Left renal cortex interstitium (tissue), 4 donors: ENCODE data around the gene CDCA3. TPM values are rescaled to one million over a fixed set of nuclear protein-coding genes. Genes with fewer than 3 reads are reported as not detected.
A peak's percentile ranks its signal among the peaks of the same experiment; 100 is the strongest.

Experiments used
- DNase-seq, 4 donors: peaks; one replicate each; pipeline ENCODE4 v3.0.0-alpha.2; 2013; ENCODE audit warnings: low read depth in 4 of 4, low spot score in 2 of 4, missing footprints in 1 of 4
- polyA plus RNA-seq, 4 donors: library from polyadenylated mRNA; unstranded; fragments of 120-200 nt; gene quantifications; one replicate each; pipeline ENCODE4 v1.2.1, GENCODE V29; 2013; ENCODE audit not compliant: insufficient read length in 4 of 4

Gene CDCA3
- polyA plus RNA-seq, 4 donors = 20.2 to 32.7 (median 26.4) TPM

DNA sequence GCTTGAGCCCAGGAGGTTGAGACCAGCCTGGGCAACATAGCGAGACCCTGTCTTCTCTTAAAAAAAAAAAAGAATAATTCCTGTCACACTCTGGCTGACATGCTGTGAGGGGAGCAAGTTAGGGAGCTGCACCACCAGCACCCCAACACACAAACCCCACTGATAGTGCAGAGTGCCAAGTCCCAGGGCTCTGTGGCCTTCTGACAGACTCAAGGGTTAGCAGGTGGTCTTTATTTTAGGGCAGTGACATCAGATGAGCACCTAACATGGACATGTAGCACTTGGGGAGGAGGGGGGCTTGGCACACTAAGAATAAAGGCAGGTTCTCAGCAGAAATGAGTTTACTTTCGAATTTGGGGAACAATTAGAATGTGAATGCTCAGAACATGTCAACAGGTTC, 7.7 kb upstream of the CDCA3 start:
- DNase-seq = no peak

GRCh38 chr12:6855322-6855721, 4.2 kb upstream of the CDCA3 start:
- no peak for DNase-seq

GRCh38 chr12:6854036-6854435, 3.0 kb upstream of the CDCA3 start:
- no peak for DNase-seq

DNA sequence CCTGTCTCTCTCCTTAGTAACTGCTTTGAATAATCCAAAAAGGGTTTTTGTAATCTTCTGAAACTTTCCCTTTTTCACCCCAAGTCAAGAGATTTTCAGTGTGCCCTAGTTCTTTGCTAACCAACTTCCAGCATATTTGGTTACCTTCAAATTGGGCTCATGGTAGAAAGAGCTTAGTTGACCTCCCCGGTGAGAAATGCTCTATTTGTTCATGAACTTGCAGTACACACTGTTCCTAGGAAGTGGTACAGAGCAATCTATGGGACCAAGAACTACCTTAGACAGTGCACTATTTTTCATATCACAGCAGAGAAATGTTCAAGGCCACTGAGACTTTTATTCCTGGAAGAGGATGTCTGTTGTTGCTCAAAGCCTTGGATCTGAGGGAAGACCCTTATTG, 2.5 kb upstream of the CDCA3 start:
- DNase-seq = no peak

- no peak for DNase-seq
Observed at GRCh38 chr12:6852651-6853354, 1.7 kb upstream of the CDCA3 start.

GRCh38 chr12:6851921-6852650, 1.0 kb upstream of the CDCA3 start, which contains the start of gene USP5:
TSS of gene USP5 (plus strand) at chr12:6852150. CDS start at chr12:6852180, 30 bp downstream.
- DNase-seq = peak; percentile 99 to 100 (median 100)

GRCh38 chr12:6850796-6851152, 312 bp downstream of the CDCA3 start:
- DNase-seq = no peak

GRCh38 chr12:6849976-6850560, 1.0 kb downstream of the CDCA3 start:
- no peak for DNase-seq

GRCh38 chr12:6849427-6849826, 1.7 kb downstream of the CDCA3 start:
- DNase-seq = no peak

GRCh38 chr12:6847676-6848075, 3.4 kb downstream of the CDCA3 start:
- no peak for DNase-seq

DNA sequence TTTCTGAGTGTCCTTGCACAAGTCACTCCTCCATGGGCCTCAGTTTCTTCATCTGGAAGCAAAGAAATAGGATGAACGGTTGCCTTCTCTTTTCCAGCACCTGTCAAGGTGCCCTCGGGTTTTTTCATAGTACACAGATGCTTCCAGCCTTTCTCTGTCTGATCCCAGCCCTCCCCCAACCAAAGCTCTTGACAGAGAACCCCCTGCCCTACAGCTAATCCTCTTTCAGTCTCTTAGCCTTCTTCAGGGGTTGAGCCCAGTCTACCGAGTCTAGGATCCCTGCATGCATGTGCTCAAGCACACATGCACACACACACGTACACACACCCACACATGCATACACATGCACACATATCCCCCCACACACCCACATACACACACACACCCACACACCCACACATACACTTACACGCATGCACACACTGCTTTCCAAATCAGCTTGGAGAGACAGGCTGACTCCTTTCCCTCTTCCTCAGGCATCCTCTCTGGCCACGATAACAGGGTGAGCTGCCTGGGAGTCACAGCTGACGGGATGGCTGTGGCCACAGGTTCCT, 4.7 kb downstream of the CDCA3 start:
- DNase-seq = no peak

DNA sequence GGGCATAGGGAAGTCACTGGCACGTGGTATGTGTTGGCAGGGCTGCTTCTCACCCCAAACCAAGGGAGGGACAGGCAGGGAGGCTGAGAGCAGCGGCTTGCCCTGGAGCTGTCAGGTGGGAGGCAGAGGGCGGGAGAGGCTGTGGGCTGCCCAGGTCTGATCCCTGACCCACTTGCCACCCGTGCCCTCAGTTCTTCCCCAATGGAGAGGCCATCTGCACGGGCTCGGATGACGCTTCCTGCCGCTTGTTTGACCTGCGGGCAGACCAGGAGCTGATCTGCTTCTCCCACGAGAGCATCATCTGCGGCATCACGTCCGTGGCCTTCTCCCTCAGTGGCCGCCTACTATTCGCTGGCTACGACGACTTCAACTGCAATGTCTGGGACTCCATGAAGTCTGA, 5.7 kb downstream of the CDCA3 start:
- no peak for DNase-seq

- no peak for DNase-seq
Observed at GRCh38 chr12:6843118-6843902, 7.8 kb downstream of the CDCA3 start.

- no peak for DNase-seq
Observed at GRCh38 chr12:6842075-6842474, 9.0 kb downstream of the CDCA3 start.

DNA sequence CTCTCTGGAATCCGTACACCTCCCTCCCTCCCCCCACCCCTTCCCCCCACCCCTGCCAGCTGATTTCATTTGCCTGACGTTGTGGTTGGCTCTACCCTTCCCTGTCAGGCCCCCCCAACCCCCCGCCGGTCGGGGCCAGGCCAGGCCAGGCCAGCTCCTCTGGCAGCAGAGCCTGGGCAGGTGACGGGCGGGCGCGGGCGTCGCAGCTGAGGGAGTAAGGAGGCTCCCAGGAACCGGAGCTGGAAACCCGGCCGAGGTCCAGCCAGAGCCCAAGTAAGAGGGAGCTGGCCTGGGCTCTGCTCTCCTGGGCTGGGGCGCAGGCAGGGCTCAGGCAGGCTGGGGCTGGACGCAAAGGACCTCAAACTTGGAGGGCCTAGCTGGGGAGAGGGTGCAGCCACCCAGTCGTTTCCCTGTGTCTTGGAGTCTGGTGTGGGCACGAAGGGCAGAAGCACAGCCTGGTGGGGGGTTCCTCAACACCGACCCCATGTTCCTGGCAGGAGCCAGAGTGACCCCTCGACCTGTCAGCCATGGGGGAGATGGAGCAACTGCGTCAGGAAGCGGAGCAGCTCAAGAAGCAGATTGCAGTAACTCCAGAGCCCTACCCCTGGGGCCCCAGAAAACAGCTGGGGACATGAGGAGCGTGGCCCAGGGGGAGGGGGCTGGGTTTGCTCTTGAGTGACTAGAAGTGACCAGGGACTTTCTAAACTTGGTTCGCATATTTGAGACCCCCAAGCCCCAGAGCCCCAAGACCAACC, 10.1 kb downstream of the CDCA3 start, which contains the start of gene GNB3:
GNB3 (plus strand) TSS at position 165 of the 755 bp plus-strand sequence; CDS start at position 528, 363 bp downstream.
- DNase-seq = no peak

DNA sequence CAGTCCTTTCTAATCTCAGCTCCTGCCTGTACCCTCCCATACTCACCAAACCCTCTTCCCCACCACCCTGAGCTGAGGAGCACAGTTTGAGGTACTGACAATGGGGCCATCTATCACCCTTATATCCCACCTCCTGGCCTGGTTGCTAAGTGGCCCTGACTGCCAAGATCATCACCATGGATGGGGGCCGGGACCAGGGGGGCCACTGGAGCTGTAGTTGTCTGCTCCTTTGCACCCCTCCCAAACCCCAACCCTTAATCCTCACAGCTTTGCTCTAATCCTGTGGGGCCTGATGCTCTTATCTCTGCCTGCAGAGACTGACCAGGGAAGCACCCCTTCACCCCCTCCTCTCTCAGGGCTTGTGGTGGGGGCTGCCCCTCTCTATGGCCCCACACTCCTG, 10.8 kb downstream of the CDCA3 start:
- no peak for DNase-seq

GRCh38 chr12:6839482-6840201, 11.4 kb downstream of the CDCA3 start:
- DNase-seq = no peak

DNA sequence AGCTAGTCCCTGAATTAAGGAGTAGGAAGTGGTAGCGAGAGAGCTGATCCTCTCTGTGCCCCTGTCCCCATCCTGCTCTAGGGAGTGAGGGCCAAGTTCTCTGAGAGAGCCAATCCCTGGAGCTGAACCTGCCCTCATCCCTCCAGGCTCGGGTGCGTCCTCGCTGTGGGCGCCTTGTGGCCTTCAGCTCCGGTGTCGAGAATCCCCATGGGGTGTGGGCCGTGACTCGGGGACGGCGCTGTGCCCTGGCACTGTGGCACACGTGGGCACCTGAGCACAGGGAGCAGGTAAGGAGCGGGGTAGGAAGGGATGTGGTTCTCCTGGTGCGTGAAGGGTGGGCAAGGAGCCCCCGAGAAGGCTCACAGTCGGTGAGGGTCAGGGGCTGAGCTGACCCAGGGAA, 12.2 kb downstream of the CDCA3 start:
- DNase-seq = no peak

GRCh38 chr12:6837370-6838060, 13.6 kb downstream of the CDCA3 start:
- DNase-seq = no peak
